Stimulated activated CD4-positive, alpha-beta T cell treated with anti-CD3 and anti-CD28 coated beads, Interleukin-4, amount 100 ng/mL, for 24 hours (primary cell): ENCODE data around the gene EDNRA.

Experiments used
- DNase-seq: peaks from one replicate; pipeline ENCODE4 v3.0.0-alpha.2; 2020

Gene EDNRA

GRCh38 chr4:147498031-147498660, 17.2 kb downstream of the EDNRA start:
- no peak for DNase-seq

GRCh38 chr4:147508346-147508745, 27.4 kb downstream of the EDNRA start:
- no peak for DNase-seq

DNA sequence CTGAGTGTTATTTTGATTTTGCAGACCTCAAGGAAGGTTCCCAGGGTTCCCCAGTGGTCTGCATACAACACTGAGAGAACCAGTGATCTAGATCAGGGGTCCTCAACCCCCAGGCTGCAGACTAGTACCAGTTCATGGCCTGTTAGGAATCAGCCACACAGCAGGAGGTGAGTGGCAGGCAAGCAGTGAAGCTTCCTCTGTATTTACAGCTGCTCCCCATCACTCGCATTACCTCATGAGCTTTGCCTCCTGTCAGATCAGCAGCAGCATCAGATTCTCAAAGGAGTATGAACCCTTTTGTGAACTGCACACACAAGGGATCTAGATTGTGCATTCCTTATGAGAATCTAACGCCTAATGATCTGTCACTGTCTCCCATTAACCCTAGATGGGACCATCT, 28.5 kb downstream of the EDNRA start:
- DNase-seq = no peak

- DNase-seq = no peak
Measured at GRCh38 chr4:147510962-147511668, 30.2 kb downstream of the EDNRA start.

DNA sequence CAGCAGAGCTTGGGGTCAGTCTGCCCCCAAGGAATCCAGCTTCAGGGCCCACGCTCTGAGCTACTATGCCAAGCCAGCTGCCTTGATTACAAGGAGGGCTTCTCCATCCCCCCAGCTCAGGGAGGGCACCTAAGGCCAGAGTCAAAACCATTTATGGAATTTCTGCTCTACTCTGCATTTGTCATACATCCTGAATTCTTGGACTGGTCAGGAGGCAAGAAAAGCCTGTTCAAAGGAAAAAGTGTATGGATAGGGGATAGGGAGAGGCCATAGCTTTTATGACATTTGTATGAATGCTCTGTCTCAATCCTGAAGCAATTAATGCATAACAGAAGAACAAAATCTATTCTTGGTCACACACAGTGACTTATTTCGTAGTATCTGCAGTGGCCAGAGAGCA, 32.2 kb downstream of the EDNRA start:
- DNase-seq = no peak

- DNase-seq = no peak
Measured at GRCh38 chr4:147513952-147514351, 33.1 kb downstream of the EDNRA start.

DNA sequence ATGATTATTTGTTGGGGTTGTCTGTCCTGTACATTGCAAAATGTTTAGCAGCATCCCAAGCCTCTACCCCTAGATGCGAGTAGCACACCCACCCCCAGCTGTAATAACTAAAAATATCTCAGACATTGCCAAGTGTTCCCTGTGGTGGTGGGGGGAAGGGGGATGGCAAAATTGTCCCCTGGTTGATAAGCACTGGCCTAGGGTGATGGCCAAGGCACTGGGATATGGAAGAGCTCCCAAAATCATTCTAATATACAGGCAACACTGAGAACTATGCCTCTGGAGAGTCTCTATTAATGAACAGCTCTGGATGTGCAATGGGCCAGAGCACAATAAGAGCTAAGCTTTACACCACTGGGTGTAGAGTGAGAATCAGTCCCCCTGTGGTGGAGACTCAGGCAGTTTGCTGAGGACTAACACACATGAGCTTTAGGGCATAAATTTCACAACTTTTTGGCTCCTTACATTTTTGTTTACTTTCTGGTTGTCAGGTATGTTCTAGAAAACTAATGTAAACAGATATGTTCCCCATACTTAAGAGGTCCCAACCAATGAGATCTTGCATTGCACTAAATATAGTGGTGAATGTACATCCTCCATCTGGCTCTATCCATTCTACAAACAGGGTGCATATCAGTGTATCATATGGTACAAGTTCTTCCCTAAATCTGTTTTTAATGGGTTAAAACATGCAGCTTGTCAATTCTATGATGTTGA, 34.5 kb downstream of the EDNRA start:
- no peak for DNase-seq

- DNase-seq = no peak
Measured at GRCh38 chr4:147516133-147516532, 35.2 kb downstream of the EDNRA start.

DNA sequence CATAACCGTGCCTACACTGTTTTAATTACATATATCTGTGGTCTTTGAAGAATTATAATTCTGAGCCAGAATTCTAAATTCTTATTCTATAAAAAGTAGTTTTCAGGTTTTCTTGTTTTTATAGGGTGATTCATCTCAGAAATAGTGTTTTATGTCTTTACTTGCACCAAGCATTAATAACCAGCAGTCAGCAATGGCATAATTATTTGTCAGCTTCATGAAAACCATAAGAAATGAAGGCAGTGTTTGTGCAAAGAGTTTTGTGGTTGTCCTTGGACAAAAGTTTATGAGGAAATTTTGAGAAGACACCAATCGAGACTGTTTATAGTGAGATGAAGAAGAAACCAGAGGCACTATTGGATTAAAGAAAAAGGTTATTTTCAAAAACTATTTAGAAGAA, 37.2 kb downstream of the EDNRA start:
- no peak for DNase-seq

GRCh38 chr4:147518846-147519767, 38.2 kb downstream of the EDNRA start:
- DNase-seq = peak; percentile 40

DNA sequence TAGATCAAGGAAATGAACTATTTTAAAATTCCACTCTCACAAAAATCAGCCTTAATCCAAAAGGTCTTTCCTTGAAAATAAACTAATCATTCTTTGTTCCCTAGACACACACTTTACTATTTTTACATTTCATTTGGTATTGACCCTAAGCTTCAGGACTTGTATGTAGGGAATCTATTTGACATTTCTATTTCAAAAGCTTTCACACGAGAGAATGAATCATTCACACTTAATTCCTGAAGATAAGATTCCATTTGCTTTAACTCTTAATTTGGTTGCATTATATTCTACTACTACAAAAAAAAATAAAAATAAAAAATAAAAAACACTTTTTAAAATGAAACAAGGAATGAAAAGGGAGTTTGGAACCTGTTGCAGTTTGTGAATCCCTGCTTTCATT, 43.7 kb downstream of the EDNRA start:
- DNase-seq = no peak

DNA sequence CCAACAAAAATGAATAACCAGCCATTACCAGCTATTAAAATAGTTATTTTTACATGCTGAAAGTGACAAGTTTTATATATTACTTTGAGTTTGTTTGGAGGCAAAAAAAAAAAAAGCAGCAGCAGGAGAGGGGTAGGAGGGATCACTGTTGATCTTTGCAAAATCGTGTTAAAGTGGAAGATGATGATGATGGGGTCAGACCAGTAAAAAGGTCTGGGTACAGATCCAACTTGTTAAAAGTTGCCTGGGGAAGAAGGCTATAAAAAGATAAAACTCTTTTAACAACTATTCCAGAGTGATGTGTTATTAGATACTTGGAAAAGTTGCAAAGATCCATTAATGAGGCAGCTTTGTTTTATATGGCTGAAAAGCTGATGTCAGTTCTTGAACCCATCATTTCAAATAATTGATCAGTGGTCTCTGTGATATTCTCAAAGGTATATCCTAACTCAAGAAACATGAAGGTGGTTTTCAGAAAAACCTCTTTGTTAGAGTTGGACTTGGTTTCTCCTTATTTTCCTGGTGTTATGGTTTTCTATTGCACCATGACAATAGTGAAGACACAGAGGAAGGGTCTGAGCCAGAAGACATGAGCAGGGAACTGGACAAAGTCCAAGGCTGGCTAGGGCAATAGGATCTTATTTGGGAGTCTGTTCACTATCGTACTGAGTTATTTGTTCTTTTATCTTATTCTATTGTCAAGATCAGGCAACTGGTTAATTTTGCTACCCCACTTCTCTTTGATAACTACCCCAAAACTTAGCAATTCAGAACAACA, 44.8 kb downstream of the EDNRA start:
- no peak for DNase-seq

- no peak for DNase-seq
Measured at GRCh38 chr4:147526272-147526654, 45.4 kb downstream of the EDNRA start.

GRCh38 chr4:147528054-147528453, 47.2 kb downstream of the EDNRA start:
- no peak for DNase-seq

DNA sequence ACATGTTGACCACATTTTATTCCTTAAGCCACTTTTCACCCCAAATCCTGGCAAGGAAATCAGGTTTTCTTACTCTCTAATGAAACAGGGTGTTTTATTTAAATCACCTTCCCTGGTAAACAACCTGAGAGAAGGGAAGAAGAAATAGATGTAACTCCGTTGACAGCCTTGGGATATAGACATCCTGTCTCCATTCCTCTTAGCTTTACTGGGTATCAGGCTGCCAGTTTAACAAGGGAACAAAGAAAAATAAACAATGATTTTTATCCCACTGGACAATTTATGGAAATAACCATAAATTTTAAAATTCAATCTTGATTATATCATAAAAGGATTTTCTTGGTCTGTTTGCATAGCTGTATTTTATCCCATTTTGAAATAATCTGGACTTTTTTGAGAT, 49.2 kb downstream of the EDNRA start:
- DNase-seq = no peak

DNA sequence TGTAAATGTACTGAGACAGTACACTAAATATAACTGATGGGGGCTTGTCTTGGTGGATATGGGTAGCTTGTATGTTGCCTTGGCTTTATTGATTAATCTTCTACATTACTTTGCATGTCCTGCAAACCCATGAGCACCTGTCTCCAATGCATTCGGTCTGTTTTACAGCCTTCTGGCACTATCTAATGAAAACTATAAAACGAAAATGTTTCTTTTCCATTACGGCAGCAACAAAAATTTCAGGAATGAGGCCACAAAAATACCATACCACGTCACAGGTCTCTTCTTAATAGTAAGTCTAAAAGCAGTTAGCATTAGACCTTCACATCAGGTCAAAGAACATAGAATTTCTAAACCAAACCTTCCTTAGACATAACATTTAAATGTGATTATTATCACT, 49.8 kb downstream of the EDNRA start:
- no peak for DNase-seq

DNA sequence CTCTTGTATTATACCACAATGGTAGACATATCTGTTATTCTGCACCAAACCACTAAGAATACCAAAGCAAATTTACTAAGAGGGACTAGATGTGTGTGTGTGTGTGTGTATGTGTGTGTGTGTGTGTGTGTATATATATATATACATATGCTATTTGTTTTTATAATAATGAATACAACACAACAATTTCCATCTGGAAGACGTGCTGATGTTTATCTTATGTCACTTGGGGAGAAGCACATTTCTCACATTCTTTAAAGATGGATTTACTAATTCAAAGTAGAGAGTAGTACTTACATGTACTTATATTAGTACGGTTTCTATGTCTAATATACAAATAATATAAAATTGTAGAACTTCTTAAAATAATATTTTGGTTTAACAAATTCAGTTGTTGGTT, 52.0 kb downstream of the EDNRA start:
- DNase-seq = no peak

DNA sequence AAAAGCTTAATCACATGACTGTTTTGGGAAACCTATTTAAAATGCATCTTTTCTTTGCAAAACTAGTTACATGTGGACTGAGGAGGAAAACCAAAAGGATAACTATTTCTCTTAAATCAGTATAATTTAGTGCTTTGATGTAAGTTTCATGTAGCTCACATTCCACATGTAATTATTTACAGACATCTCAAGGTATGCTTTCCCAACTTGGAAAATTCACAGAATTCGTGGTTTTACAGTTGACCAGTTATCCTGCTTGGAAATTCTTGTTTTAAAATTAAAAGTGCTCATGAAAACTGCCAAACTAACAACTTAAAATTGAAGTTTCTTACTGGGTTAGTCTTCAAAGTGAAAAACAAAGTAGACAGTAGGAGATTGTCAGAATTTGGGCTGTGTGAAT, 52.4 kb downstream of the EDNRA start:
- DNase-seq = no peak

DNA sequence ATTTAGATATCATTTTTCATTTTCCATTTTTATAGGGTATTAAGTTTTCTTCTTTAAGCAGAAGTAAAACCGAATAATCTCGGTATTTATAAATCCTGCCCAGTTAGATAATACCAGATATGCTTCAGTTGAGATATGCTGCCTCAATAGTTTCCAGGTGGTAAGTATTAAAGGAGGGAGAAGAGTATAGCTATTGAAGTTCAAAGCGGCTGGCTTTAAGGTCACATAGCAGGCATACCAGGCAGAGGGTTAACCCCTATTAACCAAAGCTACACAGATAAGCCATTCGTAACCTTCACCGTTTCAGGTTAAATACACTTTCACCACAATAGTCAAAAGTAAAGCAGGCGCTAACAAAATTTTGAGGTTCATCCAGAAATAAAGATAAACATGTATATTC, 54.2 kb downstream of the EDNRA start:
- DNase-seq = no peak

GRCh38 chr4:147538711-147539110, 57.8 kb downstream of the EDNRA start:
- DNase-seq = no peak

DNA sequence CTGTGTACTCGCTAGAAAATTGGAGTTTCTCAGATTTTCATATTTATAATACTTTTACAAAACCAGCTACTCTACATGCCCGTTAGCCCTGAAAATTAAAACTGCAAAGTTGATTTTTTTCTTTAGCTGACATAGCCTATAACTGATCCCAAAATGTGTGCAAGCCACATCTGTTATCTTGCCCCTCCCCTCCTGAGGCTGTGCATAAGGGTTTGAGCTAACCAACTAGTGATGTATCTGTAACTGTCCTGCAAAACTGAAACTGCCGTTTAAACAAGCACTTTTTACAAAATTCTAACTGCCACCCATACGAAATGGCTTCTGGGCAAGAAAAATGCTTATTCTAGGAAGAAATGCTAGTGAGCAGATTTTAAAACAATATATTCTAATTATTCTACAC, 59.1 kb downstream of the EDNRA start:
- no peak for DNase-seq

DNA sequence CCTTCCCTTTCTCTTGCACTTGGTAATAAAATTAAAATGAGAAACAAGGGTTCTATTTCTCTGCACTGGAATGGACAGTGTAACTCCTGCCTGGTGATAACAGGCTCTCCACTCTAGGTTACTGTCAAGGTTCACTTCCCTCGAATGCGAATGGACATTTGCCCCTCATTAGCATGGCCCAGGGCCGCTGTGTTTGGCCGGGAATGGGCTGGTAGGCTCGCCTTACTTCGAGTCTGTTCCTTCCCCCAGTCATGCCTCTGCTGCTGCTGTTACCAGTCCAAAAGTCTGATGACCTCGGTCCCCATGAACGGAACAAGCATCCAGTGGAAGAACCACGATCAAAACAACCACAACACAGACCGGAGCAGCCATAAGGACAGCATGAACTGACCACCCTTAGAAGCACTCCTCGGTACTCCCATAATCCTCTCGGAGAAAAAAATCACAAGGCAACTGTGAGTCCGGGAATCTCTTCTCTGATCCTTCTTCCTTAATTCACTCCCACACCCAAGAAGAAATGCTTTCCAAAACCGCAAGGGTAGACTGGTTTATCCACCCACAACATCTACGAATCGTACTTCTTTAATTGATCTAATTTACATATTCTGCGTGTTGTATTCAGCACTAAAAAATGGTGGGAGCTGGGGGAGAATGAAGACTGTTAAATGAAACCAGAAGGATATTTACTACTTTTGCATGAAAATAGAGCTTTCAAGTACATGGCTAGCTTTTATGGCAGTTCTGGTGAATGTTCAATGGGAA, 61.5 kb downstream of the EDNRA start:
- DNase-seq = no peak
